HEK293 (cell line): ENCODE results near the gene BMP2.

Experiments used
- CTCF ChIA-PET: fragments of 350-600 bp; formaldehyde crosslinking; extraction: SDS; loops from one replicate; lab custom pipeline; 2021; ENCODE audit warnings: antibody characterized with exemption; lab: Yijun Ruan, JAX
- POLR2A ChIA-PET: fragments of 300-600 bp; formaldehyde crosslinking; extraction: SDS; loops from one replicate; lab custom pipeline; 2020; ENCODE audit warnings: antibody characterized with exemption, inconsistent platforms; lab: Yijun Ruan, JAX
- H3K27ac ChIP-seq: fragments of 200-500 bp; sonication (Bioruptor generic); 2 replicates; pipeline ENCODE4 v1.5.1; 2014; ENCODE audit warnings: low read depth, low read length, control low read depth, inconsistent platforms; ENCODE audit errors: extremely low read depth
- H3K36me3 ChIP-seq, 2 experiments: fragments of 200-500 bp in 1 of 2; sonication (Bioruptor generic) in 1 of 2; 1 replicate in 1 of 2; 2 replicates in 1 of 2; pipeline ENCODE4 v1.5.1; 2014 to 2017; ENCODE audit warnings: inconsistent platforms in 2 of 2, low read length in 2 of 2; ENCODE audit not compliant: control insufficient read depth in 2 of 2, insufficient read depth in 1 of 2
- H3K4me1 ChIP-seq: fragments of 200-500 bp; sonication (Bioruptor generic); 2 replicates; pipeline ENCODE4 v1.5.1; 2014; ENCODE audit warnings: mild to moderate bottlenecking, low read length, inconsistent platforms; ENCODE audit not compliant: control insufficient read depth, insufficient read depth
- H3K4me3 ChIP-seq: 2 replicates; pipeline ENCODE4 v1.5.1; 2011; ENCODE audit warnings: low read depth, mild to moderate bottlenecking, control low read depth, low read length, moderate library complexity
- H3K9me3 ChIP-seq: fragments of 200-500 bp; sonication (Bioruptor generic); 2 replicates; pipeline ENCODE4 v1.5.1; 2014; ENCODE audit warnings: low read depth, low read length, inconsistent platforms; ENCODE audit not compliant: control insufficient read depth, insufficient read depth
- GLIS1 ChIP-seq: fragments of 450-650 bp; formaldehyde crosslinking; IDR thresholded peaks from 2 replicates; pipeline ENCODE4 v1.5.1; 2016; ENCODE audit warnings: missing biosample characterization, missing genetic modification characterization
- HOXA7 ChIP-seq: sonication (generic); formaldehyde crosslinking; IDR thresholded peaks from 2 replicates; pipeline ENCODE4 v1.8.1; 2022; ENCODE audit warnings: missing genetic modification reagents, borderline replicate concordance
- KLF7 ChIP-seq: fragments of 450-650 bp; formaldehyde crosslinking; IDR thresholded peaks from 2 replicates; pipeline ENCODE4 v1.5.1; 2016; ENCODE audit warnings: missing biosample characterization, missing genetic modification characterization, borderline replicate concordance
- SALL2 ChIP-seq: fragments of 450-650 bp; formaldehyde crosslinking; IDR thresholded peaks from 2 replicates; pipeline ENCODE4 v1.5.0; 2017; ENCODE audit warnings: missing biosample characterization, mild to moderate bottlenecking, missing genetic modification characterization, borderline replicate concordance
- SCRT1 ChIP-seq: fragments of 450-650 bp; formaldehyde crosslinking; IDR thresholded peaks from 2 replicates; pipeline ENCODE4 v1.5.1; 2016; ENCODE audit warnings: missing biosample characterization, missing genetic modification characterization, borderline replicate concordance
- SETDB1 ChIP-seq: IDR thresholded peaks from one replicate; pipeline ENCODE4 v1.6.1; 2017; ENCODE audit warnings: mild to moderate bottlenecking, low read length, moderate library complexity, mixed read lengths; ENCODE audit not compliant: insufficient read length
- YY1 ChIP-seq: fragments of 450-650 bp; formaldehyde crosslinking; IDR thresholded peaks from 2 replicates; pipeline ENCODE4 v1.5.1; 2018; ENCODE audit warnings: missing biosample characterization, missing genetic modification characterization
- YY2 ChIP-seq: fragments of 450-650 bp; formaldehyde crosslinking; IDR thresholded peaks from 2 replicates; pipeline ENCODE4 v1.5.1; 2016; ENCODE audit warnings: missing biosample characterization, missing genetic modification characterization
- ZBTB17 ChIP-seq: fragments of 450-650 bp; formaldehyde crosslinking; IDR thresholded peaks from 2 replicates; pipeline ENCODE4 v1.5.1; 2016; ENCODE audit warnings: missing biosample characterization, missing genetic modification characterization
- ZEB2 ChIP-seq: fragments of 450-650 bp; formaldehyde crosslinking; IDR thresholded peaks from 2 replicates; pipeline ENCODE4 v1.5.1; 2016; ENCODE audit warnings: missing biosample characterization, missing genetic modification characterization
- ZNF133 ChIP-seq: fragments of 450-650 bp; formaldehyde crosslinking; IDR thresholded peaks from 2 replicates; pipeline ENCODE4 v1.5.1; 2016; ENCODE audit warnings: missing biosample characterization, missing genetic modification characterization
- ZNF37A ChIP-seq: fragments of 450-650 bp; IDR thresholded peaks from 2 replicates; pipeline ENCODE4 v1.5.1; 2018; ENCODE audit warnings: missing biosample characterization, missing genetic modification characterization
- ZNF423 ChIP-seq: fragments of 450-650 bp; formaldehyde crosslinking; IDR thresholded peaks from 2 replicates; pipeline ENCODE4 v1.5.1; 2016; ENCODE audit warnings: missing biosample characterization, missing genetic modification characterization
- ZNF585B ChIP-seq: fragments of 450-650 bp; formaldehyde crosslinking; IDR thresholded peaks from 2 replicates; pipeline ENCODE4 v1.5.1; 2016; ENCODE audit warnings: missing biosample characterization, missing genetic modification characterization
- ZNF596 ChIP-seq: fragments of 450-650 bp; IDR thresholded peaks from 2 replicates; pipeline ENCODE4 v1.5.0; 2018; ENCODE audit warnings: missing biosample characterization, mild to moderate bottlenecking, missing genetic modification characterization, moderate library complexity
- ZNF629 ChIP-seq: fragments of 450-650 bp; formaldehyde crosslinking; IDR thresholded peaks from 2 replicates; pipeline ENCODE4 v1.5.1; 2017; ENCODE audit warnings: missing biosample characterization, missing genetic modification characterization
- ZNF747 ChIP-seq: fragments of 450-650 bp; formaldehyde crosslinking; IDR thresholded peaks from 2 replicates; pipeline ENCODE4 v1.5.1; 2016; ENCODE audit warnings: missing biosample characterization, missing genetic modification characterization
- ZNF830 ChIP-seq: fragments of 450-650 bp; IDR thresholded peaks from 2 replicates; pipeline ENCODE4 v1.5.0; 2018; ENCODE audit warnings: missing biosample characterization, missing genetic modification characterization, low read depth, mild to moderate bottlenecking, moderate library complexity
- TF ChIP-seq, protein P1 (sequence below): fragments of 450-650 bp; formaldehyde crosslinking; optimal IDR thresholded peaks from 2 replicates; pipeline ENCODE3; 2016; ENCODE audit warnings: missing biosample characterization, mild to moderate bottlenecking, missing genetic modification characterization
- TF ChIP-seq, protein P2 (sequence below): fragments of 450-650 bp; formaldehyde crosslinking; IDR thresholded peaks from 2 replicates; pipeline ENCODE4 v1.5.1; 2016; ENCODE audit warnings: missing biosample characterization, missing genetic modification characterization
- TF ChIP-seq, protein P3 (sequence below): fragments of 450-650 bp; formaldehyde crosslinking; IDR thresholded peaks from 2 replicates; pipeline ENCODE4 v1.5.0; 2017; ENCODE audit warnings: missing biosample characterization, missing genetic modification characterization, borderline replicate concordance

BMP2 gene

DNA sequence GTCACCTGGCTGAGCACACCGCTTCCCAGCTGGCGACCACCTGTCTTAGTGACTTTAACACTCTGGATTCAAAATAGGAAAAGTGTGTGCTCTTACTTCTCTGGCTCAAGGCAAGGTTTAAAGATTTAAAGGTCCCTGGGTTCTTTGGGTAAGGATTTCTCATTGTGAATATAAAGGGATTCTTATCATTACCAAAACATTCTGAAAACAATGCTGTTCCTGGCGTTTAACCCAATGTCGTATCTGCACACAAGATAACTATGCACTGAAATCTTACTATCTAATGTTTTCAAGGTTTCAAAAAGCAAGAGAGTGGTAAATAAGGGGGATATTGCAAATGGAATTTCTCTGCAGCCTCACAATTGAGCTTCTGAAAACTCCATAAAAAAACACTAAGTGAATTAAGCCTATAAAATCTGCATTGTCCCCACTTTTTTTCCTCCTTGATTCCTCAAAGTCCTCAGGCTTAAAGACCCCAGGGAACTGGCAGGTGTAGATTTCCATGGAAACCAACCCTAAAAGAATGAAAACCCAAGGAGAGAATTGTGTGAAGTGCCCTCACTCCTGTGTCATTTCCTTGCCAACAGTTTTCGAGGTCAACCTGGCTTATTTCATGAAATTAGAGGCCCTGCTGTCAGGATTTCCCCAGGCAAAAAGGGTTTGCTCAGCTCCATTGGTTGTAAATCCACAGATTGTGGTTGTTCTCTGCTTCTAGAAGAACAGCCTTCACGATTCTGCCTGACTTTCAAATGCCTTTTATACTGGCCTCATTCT lies 44.0 kb downstream of the BMP2 start:
- no peaks in the 10 kb centered on the region for H3K9me3 ChIP-seq
- H3K4me1 ChIP-seq, result peaks cover 7% of the 10 kb centered on the region
- CTCF ChIA-PET, result no interaction called here
- no peaks in the 10 kb centered on the region for H3K36me3 ChIP-seq
- TF ChIP-seq HOXA7 (CRISPR knock-in tag), result no peak
- no peak for TF ChIP-seq ZNF747 (tag by site-specific recombination)
- TF ChIP-seq ZEB2 (tag by site-specific recombination), result no peak
- TF ChIP-seq SCRT1 (tag by site-specific recombination), result no peak
- TF ChIP-seq YY2 (tag by site-specific recombination), result no peak
- TF ChIP-seq ZNF629 (tag by site-specific recombination), result no peak
- no peak for TF ChIP-seq SETDB1
- no peak for TF ChIP-seq ZNF133 (tag by site-specific recombination)
- no peak for TF ChIP-seq ZNF830 (tag by site-specific recombination)
- TF ChIP-seq ZNF37A, result no peak
- TF ChIP-seq ZNF596, result no peak
- H3K27ac ChIP-seq, result no peak overlapping the region
- H3K4me3 ChIP-seq, result no peak overlapping the region
- POLR2A ChIA-PET, result no interaction called here

DNA sequence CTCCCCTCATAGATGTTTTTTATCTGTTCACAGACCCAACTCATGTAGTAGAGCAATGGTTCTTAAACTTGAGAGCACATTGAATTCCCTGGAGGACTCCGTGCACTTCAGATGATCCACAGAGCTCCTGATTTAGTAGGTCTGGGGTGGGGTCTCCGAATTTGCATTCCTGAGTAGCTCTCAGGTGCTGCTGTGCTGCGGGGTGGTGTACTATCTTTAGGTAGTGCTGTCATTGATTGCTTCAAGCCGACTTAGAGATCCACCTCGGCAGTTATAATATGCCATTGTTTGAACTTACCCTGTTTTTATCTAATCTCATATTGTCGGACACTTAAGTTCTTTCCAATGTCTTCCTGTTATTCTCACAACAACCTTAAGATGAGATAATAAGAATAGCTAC lies 45.0 kb downstream of the BMP2 start:
- no peak for TF ChIP-seq GLIS1
- no peak for TF ChIP-seq ZNF423
- TF ChIP-seq ZBTB17 (tag by site-specific recombination), result no peak
- no peak for TF ChIP-seq SALL2 (tag by site-specific recombination)
- no peak for TF ChIP-seq ZNF585B
- no peak for TF ChIP-seq YY1 (tag by site-specific recombination)
- no peak for TF ChIP-seq KLF7
- peaks cover 7% of the 10 kb centered on the region for H3K4me1 ChIP-seq
- CTCF ChIA-PET, result interaction anchor here (0.6 kb wide), 1 partner anchor 997 kb away, joined by 4 read pairs; no protein-coding TSS in a partner anchor
- H3K36me3 ChIP-seq, result no peaks in the 10 kb centered on the region
- H3K9me3 ChIP-seq, result no peaks in the 10 kb centered on the region
- no peak overlapping the region for H3K27ac ChIP-seq
- H3K4me3 ChIP-seq, result no peak overlapping the region
- POLR2A ChIA-PET, result no interaction called here

DNA sequence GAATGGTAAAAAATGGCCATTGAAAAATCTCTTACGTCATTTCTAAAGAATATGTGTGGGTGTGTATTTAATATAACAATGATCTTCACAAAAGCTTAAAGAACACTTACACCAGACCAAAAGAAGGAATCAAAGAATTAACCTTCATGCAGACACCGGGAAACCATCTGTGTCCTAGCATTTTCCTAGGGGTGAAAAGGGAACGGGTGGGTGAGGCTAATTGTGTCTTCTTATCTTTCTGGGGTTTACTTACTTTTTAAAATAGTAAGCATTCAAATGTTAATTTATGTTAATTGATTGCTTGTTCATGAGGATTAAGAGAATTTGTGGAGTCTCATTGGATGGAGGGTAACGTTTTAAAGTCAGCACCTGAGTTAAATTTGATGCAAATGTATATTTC lies 47.5 kb downstream of the BMP2 start:
- Histone ChIP-seq H3K27ac (no peak overlapping the region), H3K9me3 (no peaks in the 10 kb centered on the region), H3K4me1 (peaks cover 7% of the 10 kb centered on the region), H3K4me3 (no peak overlapping the region), H3K36me3 (no peaks in the 10 kb centered on the region)
- ChIA-PET POLR2A (no interaction called here), CTCF (interaction anchor here (0.7 kb wide), 1 partner anchor 1674 kb away, joined by 3 read pairs; no protein-coding TSS in a partner anchor)
- TF ChIP-seq, protein P1, sequence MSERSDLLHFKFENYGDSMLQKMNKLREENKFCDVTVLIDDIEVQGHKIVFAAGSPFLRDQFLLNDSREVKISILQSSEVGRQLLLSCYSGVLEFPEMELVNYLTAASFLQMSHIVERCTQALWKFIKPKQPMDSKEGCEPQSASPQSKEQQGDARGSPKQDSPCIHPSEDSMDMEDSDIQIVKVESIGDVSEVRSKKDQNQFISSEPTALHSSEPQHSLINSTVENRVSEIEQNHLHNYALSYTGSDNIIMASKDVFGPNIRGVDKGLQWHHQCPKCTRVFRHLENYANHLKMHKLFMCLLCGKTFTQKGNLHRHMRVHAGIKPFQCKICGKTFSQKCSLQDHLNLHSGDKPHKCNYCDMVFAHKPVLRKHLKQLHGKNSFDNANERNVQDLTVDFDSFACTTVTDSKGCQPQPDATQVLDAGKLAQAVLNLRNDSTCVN (tag by site-specific recombination), result no peak
- TF ChIP-seq, protein P2, sequence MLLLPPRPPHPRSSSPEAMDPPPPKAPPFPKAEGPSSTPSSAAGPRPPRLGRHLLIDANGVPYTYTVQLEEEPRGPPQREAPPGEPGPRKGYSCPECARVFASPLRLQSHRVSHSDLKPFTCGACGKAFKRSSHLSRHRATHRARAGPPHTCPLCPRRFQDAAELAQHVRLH (tag by site-specific recombination), result no peak
- TF ChIP-seq, protein P3, sequence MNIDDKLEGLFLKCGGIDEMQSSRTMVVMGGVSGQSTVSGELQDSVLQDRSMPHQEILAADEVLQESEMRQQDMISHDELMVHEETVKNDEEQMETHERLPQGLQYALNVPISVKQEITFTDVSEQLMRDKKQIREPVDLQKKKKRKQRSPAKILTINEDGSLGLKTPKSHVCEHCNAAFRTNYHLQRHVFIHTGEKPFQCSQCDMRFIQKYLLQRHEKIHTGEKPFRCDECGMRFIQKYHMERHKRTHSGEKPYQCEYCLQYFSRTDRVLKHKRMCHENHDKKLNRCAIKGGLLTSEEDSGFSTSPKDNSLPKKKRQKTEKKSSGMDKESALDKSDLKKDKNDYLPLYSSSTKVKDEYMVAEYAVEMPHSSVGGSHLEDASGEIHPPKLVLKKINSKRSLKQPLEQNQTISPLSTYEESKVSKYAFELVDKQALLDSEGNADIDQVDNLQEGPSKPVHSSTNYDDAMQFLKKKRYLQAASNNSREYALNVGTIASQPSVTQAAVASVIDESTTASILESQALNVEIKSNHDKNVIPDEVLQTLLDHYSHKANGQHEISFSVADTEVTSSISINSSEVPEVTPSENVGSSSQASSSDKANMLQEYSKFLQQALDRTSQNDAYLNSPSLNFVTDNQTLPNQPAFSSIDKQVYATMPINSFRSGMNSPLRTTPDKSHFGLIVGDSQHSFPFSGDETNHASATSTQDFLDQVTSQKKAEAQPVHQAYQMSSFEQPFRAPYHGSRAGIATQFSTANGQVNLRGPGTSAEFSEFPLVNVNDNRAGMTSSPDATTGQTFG (tag by site-specific recombination), result no peak
